Measurements from ENCODE around the gene FLACC1.

FLACC1 gene

DNA sequence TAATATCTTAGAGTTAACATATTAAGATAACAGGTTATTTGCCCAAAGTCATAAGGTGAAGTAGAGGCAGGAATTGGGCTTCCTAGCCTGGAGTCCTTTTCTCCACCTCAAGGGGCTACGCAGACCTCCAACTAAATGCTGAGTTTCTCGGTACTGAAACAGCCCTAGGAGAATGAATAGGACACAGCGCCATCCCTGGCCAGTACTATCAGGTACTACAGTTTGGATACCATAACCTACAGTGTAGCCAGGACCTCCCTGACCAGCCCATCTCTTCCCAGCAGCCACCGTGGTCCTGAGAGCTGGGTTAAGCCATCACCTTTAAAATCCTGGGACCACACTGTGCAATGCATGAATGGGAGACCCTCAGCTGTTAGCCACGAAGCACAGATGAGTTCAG is 81.2 kb downstream of the FLACC1 start:
- no peak for DNase-seq (ENCODE audit: low spot score)

GRCh38 chr2:201275069-201275468 is 82.1 kb downstream of the FLACC1 start:
- no peak for DNase-seq (ENCODE audit: low spot score)

GRCh38 chr2:201273330-201273983 is 83.7 kb downstream of the FLACC1 start:
- no peak for DNase-seq (ENCODE audit: low spot score)

- DNase-seq (ENCODE audit: low spot score) = no peak
These were observed 85.2 kb downstream of the FLACC1 start for GRCh38 chr2:201271917-201272316.

- no peak for DNase-seq (ENCODE audit: low spot score)
These were observed 86.7 kb downstream of the FLACC1 start for GRCh38 chr2:201270293-201271001.

GRCh38 chr2:201269764-201270163 is 87.4 kb downstream of the FLACC1 start:
- DNase-seq (ENCODE audit: low spot score) = no peak

DNA sequence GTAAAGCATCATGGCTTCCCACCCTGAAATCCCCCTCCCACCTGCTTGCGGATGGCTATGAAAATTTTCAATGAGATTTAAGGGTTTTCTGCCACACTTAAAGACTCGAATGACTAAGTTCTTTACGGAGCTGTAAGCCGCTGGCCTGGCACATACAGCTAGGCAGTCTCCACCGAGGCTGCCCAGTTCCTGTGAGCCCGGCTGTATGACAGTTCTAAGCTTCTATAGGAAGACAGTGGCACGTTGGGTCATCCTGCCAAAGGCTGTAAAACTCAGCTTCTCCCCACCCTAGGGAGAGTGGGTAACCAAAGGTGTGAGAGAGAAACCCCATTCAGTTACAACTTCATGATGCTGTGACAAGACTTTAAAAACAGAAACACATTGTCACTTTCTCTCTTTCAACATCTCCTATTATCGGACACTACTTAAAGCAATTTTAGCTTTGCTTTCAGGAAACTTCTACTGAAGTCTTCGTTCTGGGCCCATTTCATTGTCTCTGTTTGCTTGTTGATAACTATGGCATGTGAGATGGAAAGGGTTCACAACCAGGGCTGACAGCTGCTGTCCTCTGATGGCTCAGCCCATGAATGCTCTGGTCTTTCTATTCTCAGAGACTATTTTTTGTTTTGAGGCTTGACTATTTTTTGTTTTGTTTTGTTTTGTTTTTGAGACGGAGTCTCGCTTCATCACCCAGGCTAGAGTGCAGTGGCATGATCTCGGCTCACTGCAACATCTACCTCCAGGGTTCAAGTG is 89.7 kb downstream of the FLACC1 start:
- DNase-seq (ENCODE audit: low spot score) = no peak

DNA sequence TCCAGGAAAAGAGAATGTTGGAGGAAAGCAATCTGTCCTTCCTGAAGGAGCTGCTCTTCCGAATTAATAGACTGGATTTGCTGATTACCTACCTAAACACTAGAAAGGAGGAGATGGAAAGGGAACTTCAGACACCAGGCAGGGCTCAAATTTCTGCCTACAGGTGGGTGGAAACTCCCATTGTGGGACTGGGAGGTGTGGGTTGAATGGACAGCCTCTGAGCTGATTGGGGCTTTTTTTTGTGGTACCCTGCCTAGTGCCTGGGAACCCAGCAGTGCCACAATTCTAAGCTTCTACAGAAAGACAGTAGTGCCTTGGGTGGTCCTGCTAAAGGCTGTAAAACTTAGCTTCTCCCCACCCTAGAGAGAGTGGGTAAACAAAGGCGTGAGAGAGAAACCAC is 90.5 kb downstream of the FLACC1 start:
- no peak for DNase-seq (ENCODE audit: low spot score)

- no peak for DNase-seq (ENCODE audit: low spot score)
These were observed 92.5 kb downstream of the FLACC1 start for GRCh38 chr2:201264472-201265173.

DNA sequence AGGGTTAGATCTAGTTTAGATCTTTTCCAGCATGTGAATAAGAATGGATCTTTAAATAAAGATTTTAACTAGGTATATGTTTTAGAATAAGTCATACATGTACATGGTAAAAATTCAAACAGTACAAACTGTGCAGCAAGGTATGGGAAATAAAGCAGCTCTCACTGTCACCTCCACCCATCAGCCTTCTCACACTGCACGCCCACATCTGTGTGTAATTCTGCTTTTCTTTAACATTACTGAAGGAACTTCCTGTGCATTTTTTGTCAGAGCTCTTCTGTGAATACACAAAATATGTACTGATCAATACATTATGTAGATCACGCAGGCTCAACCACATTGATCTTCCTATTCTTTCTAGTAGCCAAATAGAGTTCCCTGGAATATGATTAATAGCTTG is 93.4 kb downstream of the FLACC1 start:
- DNase-seq (ENCODE audit: low spot score) = no peak

- DNase-seq (ENCODE audit: low spot score) = no peak
These were observed 94.4 kb downstream of the FLACC1 start for GRCh38 chr2:201262718-201263117.

GRCh38 chr2:201261906-201262305 is 95.2 kb downstream of the FLACC1 start:
- no peak for DNase-seq (ENCODE audit: low spot score)

- DNase-seq (ENCODE audit: low spot score) = no peak
These were observed 95.7 kb downstream of the FLACC1 start for GRCh38 chr2:201261471-201261870.

- DNase-seq (ENCODE audit: low spot score) = no peak
These were observed 96.8 kb downstream of the FLACC1 start, which contains the start of gene CASP8 for GRCh38 chr2:201260302-201260800. Gene CASP8 (plus strand): TSS chr2:201260536. CDS start chr2:201266487, 5,951 bp downstream.

DNA sequence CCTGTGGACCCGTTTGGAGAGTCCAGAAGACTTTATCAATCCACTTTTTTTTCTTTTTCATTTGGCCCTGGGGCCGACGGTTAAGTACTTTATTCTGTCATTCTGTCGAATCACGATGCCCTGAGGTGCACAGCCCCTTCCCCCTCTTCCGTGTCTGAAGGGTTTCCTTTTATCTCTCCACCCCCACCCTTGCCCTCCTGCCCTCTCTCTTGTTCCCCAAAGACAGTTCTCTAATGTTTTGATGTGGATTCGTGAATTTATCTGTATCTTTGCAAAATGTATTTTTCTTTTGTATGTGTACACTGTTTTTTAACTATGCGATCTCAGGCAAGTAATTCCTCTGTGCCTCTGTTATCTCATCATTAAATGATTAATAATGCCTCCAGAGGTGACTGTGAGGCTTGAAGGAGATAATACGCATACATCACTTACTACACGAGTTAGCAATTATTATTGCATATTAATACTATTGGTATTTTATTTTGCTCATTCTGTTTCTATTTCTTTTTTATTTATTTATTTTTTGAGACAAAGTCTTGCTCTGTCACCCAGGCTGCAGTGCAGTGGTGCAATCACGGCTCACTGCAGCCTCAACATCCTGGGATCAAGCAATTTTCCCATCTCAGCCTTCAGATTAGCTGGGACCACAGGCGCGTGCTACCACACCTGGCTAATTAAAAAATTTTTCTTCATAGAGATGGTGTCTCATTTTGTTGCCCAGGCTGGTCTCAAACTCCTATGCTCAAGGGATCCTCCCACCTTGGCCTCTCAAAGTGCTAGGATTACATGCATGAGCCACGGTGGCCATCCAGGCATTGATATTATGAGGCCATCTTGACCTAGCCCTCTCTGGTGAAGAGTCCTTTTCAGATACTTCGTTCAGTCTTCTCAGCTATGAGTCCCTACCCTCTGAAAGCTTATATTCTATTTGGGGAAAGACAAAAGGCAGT is 98.2 kb downstream of the FLACC1 start:
- DNase-seq (ENCODE audit: low spot score) = no peak

GRCh38 chr2:201257956-201258665 is 99.0 kb downstream of the FLACC1 start:
- peak; percentile 73 for DNase-seq (ENCODE audit: low spot score)

- peak; percentile 26 for DNase-seq (ENCODE audit: low spot score)
These were observed 99.7 kb downstream of the FLACC1 start for GRCh38 chr2:201257381-201257955.

- no peak for DNase-seq (ENCODE audit: low spot score)
These were observed 101.1 kb downstream of the FLACC1 start for GRCh38 chr2:201256082-201256481.

- no peak for DNase-seq (ENCODE audit: low spot score)
These were observed 101.6 kb downstream of the FLACC1 start for GRCh38 chr2:201255408-201256033.

All from COLO829 (cell line).